Stimulated activated CD4-positive, alpha-beta T cell treated with anti-CD3 and anti-CD28 coated beads, Interleukin-2, amount 100 ng/mL, for 48 hours (primary cell): ENCODE data around the gene USP14.

ENCODE experiments used
- DNase-seq, 2 donors: peaks; one replicate each; pipeline ENCODE4 v3.0.0-alpha.2; 2020

Gene USP14

DNA sequence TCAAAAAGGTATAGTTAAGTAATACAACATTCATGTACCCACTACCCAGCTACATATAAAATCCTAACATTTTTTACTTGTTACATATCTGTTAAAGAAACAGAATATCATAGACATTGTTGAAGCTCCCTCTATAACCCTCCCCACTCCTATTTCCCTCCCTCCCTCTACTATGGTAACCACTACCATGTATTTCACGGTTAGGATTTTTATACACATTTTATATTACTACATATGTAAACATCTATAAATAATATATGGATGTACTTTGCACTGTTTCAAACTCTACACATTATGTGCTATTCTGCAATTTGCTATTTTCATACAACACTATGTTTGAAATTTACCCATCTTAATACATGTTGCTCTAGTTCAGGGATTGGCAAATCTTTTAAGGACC, 73.2 kb downstream of the USP14 start:
- DNase-seq: no peak

GRCh38 chr18:240175-240574, 81.8 kb downstream of the USP14 start:
- no peak for DNase-seq

DNA sequence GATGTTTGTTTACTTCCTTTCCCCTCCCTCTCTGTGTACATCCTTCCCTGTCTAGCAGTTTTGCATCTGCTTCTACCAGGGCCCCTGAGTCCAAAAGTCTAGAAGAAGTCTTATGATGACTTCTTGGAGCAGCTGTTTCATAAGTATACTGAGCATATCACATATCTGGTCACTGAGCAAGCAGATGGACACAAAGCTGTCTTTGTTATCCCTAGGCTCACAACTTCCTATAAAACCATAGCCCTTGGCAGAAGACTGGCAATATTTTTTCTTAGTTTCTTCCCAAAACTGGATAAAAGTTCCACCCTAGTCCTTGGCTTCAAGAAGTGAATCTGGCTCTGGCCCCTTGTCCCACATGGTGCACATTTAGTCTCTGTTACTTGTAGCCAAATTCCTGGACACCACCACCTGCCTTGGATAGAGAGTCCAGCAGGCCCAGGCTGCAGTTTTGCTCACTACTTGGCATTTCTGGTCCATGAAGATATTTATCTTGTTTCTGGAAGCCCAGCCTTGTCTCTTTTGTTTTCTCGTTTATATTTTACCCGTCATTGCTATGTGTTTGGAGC, 87.0 kb downstream of the USP14 start:
- DNase-seq: no peak

GRCh38 chr18:248053-248452, 89.7 kb downstream of the USP14 start:
- no peak for DNase-seq

GRCh38 chr18:250685-251084, 92.3 kb downstream of the USP14 start:
- no peak for DNase-seq

- DNase-seq: no peak
These were observed 93.2 kb downstream of the USP14 start for GRCh38 chr18:251572-251971.

GRCh38 chr18:253121-253520, 94.8 kb downstream of the USP14 start:
- no peak for DNase-seq

- no peak for DNase-seq
These were observed 96.8 kb downstream of the USP14 start for GRCh38 chr18:255171-255570.

GRCh38 chr18:260547-260946, 102.2 kb downstream of the USP14 start:
- DNase-seq: no peak

- DNase-seq: no peak
These were observed 103.2 kb downstream of the USP14 start for GRCh38 chr18:261398-262073.
